ENCODE data around the gene NOTCH4.

NOTCH4 gene

GRCh38 chr6:32147401-32148132 is 76.3 kb downstream of the NOTCH4 start:
- FAIRE-seq = no peak

DNA sequence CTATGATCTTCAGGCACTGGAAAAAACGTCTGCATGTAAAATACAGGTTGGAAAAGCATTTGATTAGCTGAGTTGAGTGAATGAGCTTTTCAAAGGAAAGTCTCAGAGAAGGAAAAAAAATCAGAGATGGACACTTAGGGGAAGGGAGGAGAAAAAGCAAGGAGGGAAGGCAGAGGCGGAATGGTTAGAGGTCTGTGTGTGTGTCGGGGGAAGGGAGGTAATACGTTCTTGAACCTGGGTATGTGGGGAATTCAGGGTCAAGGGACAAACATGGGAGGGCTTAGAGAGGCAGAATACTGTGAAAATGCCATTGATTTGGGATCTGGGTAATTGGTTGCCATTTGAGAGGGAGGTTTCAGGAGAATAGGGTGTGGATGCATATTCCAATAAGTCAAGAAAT is 77.2 kb downstream of the NOTCH4 start:
- FAIRE-seq (no peak), DNase-seq (ENCODE audit: insufficient read length, low spot score) (no peak)

More at GRCh38 chr6:32147401-32148132, 76.3 kb downstream of the NOTCH4 start:
- no peak for DNase-seq (ENCODE audit: insufficient read length, low spot score)

GRCh38 chr6:32146287-32146686 is 77.6 kb downstream of the NOTCH4 start:
- FAIRE-seq = no peak
- no peak for DNase-seq (ENCODE audit: insufficient read length, low spot score)

Data from HTR-8/SVneo (cell line).